Common myeloid progenitor, CD34-positive (primary cell): ENCODE results near the gene SIX2.
"Not testable (repeated sequence)": the region's sequence is repeated elsewhere in the genome, so short reads cannot be mapped to it uniquely, and the experiment has no call there.

Source experiments
- CTCF ChIA-PET: fragments of 350-600 bp; sonication (Branson Sonifier 250); formaldehyde crosslinking; loops from one replicate; lab custom pipeline; 2021; ENCODE audit warnings: antibody characterized with exemption; lab: Charles Lee
- POLR2A ChIA-PET: fragments of 350-600 bp; sonication (Branson Sonifier 250); formaldehyde crosslinking; loops from one replicate; lab custom pipeline; 2021; ENCODE audit warnings: antibody characterized with exemption; lab: Charles Lee
- DNase-seq, 3 donors: peaks; one replicate each; pipeline versions ENCODE4 v3.0.0 to v3.0.0-alpha.2; 2013
- H3K27ac ChIP-seq, 2 experiments: 1 replicate in 1 of 2; 2 replicates in 1 of 2; pipeline ENCODE4 v1.7.0; 2013; ENCODE audit warnings: inconsistent platforms in 2 of 2, low read length in 2 of 2, mild to moderate bottlenecking in 2 of 2, low read depth in 1 of 2, moderate library complexity in 1 of 2; ENCODE audit not compliant: severe bottlenecking in 2 of 2, insufficient read depth in 1 of 2, poor library complexity in 1 of 2
- H3K27me3 ChIP-seq, 5 experiments: replicated peaks in 2 of 5; 1 replicate in 3 of 5; 2 replicates in 2 of 5; pipeline versions ENCODE4 v1.6.1 to v1.7.0; 2013; ENCODE audit warnings: low read length in 4 of 5, mild to moderate bottlenecking in 2 of 5, moderate library complexity in 2 of 5, inconsistent platforms in 1 of 5; ENCODE audit not compliant: insufficient read depth in 5 of 5, control insufficient read depth in 4 of 5
- H3K36me3 ChIP-seq, 4 experiments: 1 replicate in 2 of 4; 2 replicates in 2 of 4; pipeline versions ENCODE4 v1.6.1 to v1.7.0; 2013; ENCODE audit warnings: low read length in 3 of 4, control low read depth in 1 of 4, mild to moderate bottlenecking in 1 of 4; ENCODE audit not compliant: control insufficient read depth in 4 of 4, insufficient read depth in 4 of 4
- H3K4me1 ChIP-seq, 4 experiments: 1 replicate in 3 of 4; 2 replicates in 1 of 4; pipeline versions ENCODE4 v1.6.1 to v1.7.1; 2013; ENCODE audit warnings: low read length in 3 of 4, mild to moderate bottlenecking in 3 of 4, control low read depth in 1 of 4, inconsistent platforms in 1 of 4, moderate library complexity in 1 of 4; ENCODE audit not compliant: control insufficient read depth in 4 of 4, insufficient read depth in 4 of 4; ENCODE audit errors: control extremely low read depth in 1 of 4
- H3K4me3 ChIP-seq, 7 experiments: 1 replicate in 4 of 7; 2 replicates in 3 of 7; pipeline versions ENCODE4 v1.5.1 to v1.7.0; 2013; ENCODE audit warnings: mild to moderate bottlenecking in 7 of 7, low read length in 6 of 7, moderate library complexity in 6 of 7, inconsistent platforms in 2 of 7, low read depth in 2 of 7, control low read depth in 1 of 7; ENCODE audit not compliant: insufficient read depth in 4 of 7, control insufficient read depth in 1 of 7; ENCODE audit errors: extremely low read depth in 1 of 7
- H3K9me3 ChIP-seq, 5 experiments: 1 replicate in 4 of 5; 2 replicates in 1 of 5; pipeline versions ENCODE4 v1.6.1 to v1.7.1; 2013; ENCODE audit warnings: low read length in 4 of 5, mild to moderate bottlenecking in 2 of 5, inconsistent platforms in 1 of 5, low read depth in 1 of 5, moderate library complexity in 1 of 5; ENCODE audit not compliant: control insufficient read depth in 4 of 5, insufficient read depth in 2 of 5; ENCODE audit errors: control extremely low read depth in 1 of 5
- WGBS: methylation state at CpG from one replicate; pipeline ENCODE4 v1.1.5; 2013; ENCODE audit not compliant: insufficient coverage; 5-methylcytosine and 5-hydroxymethylcytosine counted together

SIX2 gene

GRCh38 chr2:45045706-45046105 lies 36.5 kb upstream of the SIX2 start:
- CTCF ChIA-PET = interaction anchor here (0.7 kb wide), 1 partner anchor 1097 kb away, joined by 3 read pairs; no protein-coding TSS in a partner anchor
- 43% methylated on average over 1 of the region's 3 CpGs for WGBS
- H3K27me3 ChIP-seq = peaks cover 0 to 11% (median 0%) of the 10 kb centered on the region in 5 experiments
- H3K27ac ChIP-seq = no peak overlapping the region
- no peak overlapping the region for H3K4me3 ChIP-seq
- no peaks in the 10 kb centered on the region for H3K9me3 ChIP-seq
- no peaks in the 10 kb centered on the region for H3K4me1 ChIP-seq
- POLR2A ChIA-PET = no interaction called here
- H3K36me3 ChIP-seq = no peaks in the 10 kb centered on the region
- peak in 1 of 3 donors; percentile 15 for DNase-seq

GRCh38 chr2:45044916-45045315 lies 35.7 kb upstream of the SIX2 start:
- ChIA-PET CTCF (no interaction called here), POLR2A (no interaction called here)
- 100% methylated on average over 2 of the region's 2 CpGs for WGBS
- H3K9me3 ChIP-seq = no peaks in the 10 kb centered on the region
- H3K27me3 ChIP-seq = peaks cover 0 to 11% (median 0%) of the 10 kb centered on the region in 5 experiments
- H3K4me3 ChIP-seq = no peak overlapping the region
- no peak overlapping the region for H3K27ac ChIP-seq
- H3K36me3 ChIP-seq = no peaks in the 10 kb centered on the region
- no peak for DNase-seq
- no peaks in the 10 kb centered on the region for H3K4me1 ChIP-seq

GRCh38 chr2:45043174-45043573 lies 33.9 kb upstream of the SIX2 start:
- Histone ChIP-seq H3K4me3 (no peak overlapping the region), H3K27me3 (peaks cover 0 to 11% (median 0%) of the 10 kb centered on the region in 5 experiments), H3K27ac (no peak overlapping the region), H3K36me3 (no peaks in the 10 kb centered on the region), H3K4me1 (no peaks in the 10 kb centered on the region), H3K9me3 (no peaks in the 10 kb centered on the region)
- WGBS = 86% methylated on average over 2 of the region's 6 CpGs
- no peak for DNase-seq
- POLR2A ChIA-PET = no interaction called here
- CTCF ChIA-PET = no interaction called here

GRCh38 chr2:45042401-45042800 lies 33.1 kb upstream of the SIX2 start:
- no peaks in the 10 kb centered on the region for H3K4me1 ChIP-seq
- DNase-seq = no peak
- ChIA-PET POLR2A (no interaction called here), CTCF (no interaction called here)
- H3K9me3 ChIP-seq = no peaks in the 10 kb centered on the region
- H3K4me3 ChIP-seq = no peak overlapping the region
- H3K27ac ChIP-seq = no peak overlapping the region
- H3K27me3 ChIP-seq = peaks cover 0 to 11% (median 0%) of the 10 kb centered on the region in 5 experiments
- WGBS = 100% methylated on average over 2 of the region's 2 CpGs
- H3K36me3 ChIP-seq = no peaks in the 10 kb centered on the region

- Histone ChIP-seq H3K4me3 (no peak overlapping the region), H3K36me3 (no peaks in the 10 kb centered on the region), H3K27ac (no peak overlapping the region), H3K9me3 (no peaks in the 10 kb centered on the region), H3K4me1 (no peaks in the 10 kb centered on the region), H3K27me3 (peaks cover 0 to 11% (median 0%) of the 10 kb centered on the region in 5 experiments)
- DNase-seq = no peak
- POLR2A ChIA-PET = no interaction called here
- CTCF ChIA-PET = no interaction called here
Measured at GRCh38 chr2:45040786-45041185, 31.5 kb upstream of the SIX2 start.

- H3K4me3 ChIP-seq, CTCF ChIA-PET, DNase-seq, POLR2A ChIA-PET, H3K9me3 ChIP-seq, H3K4me1 ChIP-seq, H3K27ac ChIP-seq, H3K36me3 ChIP-seq: not testable (repeated sequence)
- peaks cover 0 to 11% (median 0%) of the 10 kb centered on the region in 5 experiments for H3K27me3 ChIP-seq
- WGBS = 100% methylated on average over 2 of the region's 5 CpGs
Measured at GRCh38 chr2:45039804-45040203, 30.6 kb upstream of the SIX2 start.

GRCh38 chr2:45038861-45039260 lies 29.6 kb upstream of the SIX2 start:
- H3K9me3 ChIP-seq, H3K27me3 ChIP-seq, DNase-seq, H3K4me1 ChIP-seq, H3K27ac ChIP-seq, H3K36me3 ChIP-seq, CTCF ChIA-PET, H3K4me3 ChIP-seq, POLR2A ChIA-PET: not testable (repeated sequence)
- 100% methylated on average over 1 of the region's 5 CpGs for WGBS
